Sigmoid colon (tissue), 4 donors: ENCODE results near the gene RPTOR.

ENCODE experiments used
- POLR2AphosphoS5 ChIP-seq, 4 donors: sonication (generic); formaldehyde crosslinking; IDR thresholded peaks; one replicate each; pipeline ENCODE4 v1.6.1; 2017; ENCODE audit warnings: antibody characterized with exemption in 4 of 4
- TF ChIP-seq, protein P1 (sequence below), 4 experiments: fragments of 450-650 bp in 3 of 4; fragments of 200-600 bp in 1 of 4; IDR thresholded peaks; one replicate each; pipeline ENCODE4 v1.5.1; 2016 to 2019; ENCODE audit warnings: antibody characterized with exemption in 4 of 4, mild to moderate bottlenecking in 3 of 4, moderate library complexity in 2 of 4

DNA sequence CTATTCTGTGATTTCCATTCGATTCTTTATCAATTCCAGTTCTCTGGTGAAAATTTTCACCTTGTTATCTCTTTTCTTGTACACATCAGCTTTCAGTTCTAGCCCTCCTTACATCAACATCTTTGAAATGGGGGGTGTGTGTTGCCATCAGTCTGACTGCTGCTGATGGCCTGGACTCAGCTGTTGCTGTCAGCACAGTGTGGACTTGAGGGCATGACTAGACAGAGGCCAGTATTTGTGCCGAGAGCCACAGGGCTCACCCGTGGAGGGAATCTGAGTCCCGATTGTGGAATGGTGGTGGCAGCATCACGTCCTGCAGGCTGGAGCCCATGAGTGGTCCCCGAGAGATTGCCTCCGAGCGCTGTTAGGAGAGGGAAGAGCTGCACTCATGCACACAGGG lies 114.2 kb downstream of the RPTOR start:
- TF ChIP-seq, protein P1, sequence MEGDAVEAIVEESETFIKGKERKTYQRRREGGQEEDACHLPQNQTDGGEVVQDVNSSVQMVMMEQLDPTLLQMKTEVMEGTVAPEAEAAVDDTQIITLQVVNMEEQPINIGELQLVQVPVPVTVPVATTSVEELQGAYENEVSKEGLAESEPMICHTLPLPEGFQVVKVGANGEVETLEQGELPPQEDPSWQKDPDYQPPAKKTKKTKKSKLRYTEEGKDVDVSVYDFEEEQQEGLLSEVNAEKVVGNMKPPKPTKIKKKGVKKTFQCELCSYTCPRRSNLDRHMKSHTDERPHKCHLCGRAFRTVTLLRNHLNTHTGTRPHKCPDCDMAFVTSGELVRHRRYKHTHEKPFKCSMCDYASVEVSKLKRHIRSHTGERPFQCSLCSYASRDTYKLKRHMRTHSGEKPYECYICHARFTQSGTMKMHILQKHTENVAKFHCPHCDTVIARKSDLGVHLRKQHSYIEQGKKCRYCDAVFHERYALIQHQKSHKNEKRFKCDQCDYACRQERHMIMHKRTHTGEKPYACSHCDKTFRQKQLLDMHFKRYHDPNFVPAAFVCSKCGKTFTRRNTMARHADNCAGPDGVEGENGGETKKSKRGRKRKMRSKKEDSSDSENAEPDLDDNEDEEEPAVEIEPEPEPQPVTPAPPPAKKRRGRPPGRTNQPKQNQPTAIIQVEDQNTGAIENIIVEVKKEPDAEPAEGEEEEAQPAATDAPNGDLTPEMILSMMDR (IDR thresholded peaks at IDR 0.05), result no peak
- no peak for TF ChIP-seq POLR2AphosphoS5 (IDR thresholded peaks at IDR 0.05)
